Fibroblast of skin of scalp (primary cell): ENCODE results near the gene SLC43A1. TPM values are rescaled to one million over a fixed set of nuclear protein-coding genes. Genes with fewer than 3 reads are reported as not detected.
"Not testable (repeated sequence)": the region's sequence is repeated elsewhere in the genome, so short reads cannot be mapped to it uniquely, and the experiment has no call there.

Experiments
- DNase-seq: peaks from one replicate; pipeline ENCODE4 v3.0.0-alpha.2; 2013
- polyA plus RNA-seq, 2 experiments: library from polyadenylated mRNA; unstranded; fragments of 120-200 nt; gene quantifications; one replicate each; pipeline ENCODE4 v1.2.1, GENCODE V29; 2013; ENCODE audit not compliant: insufficient read length in 2 of 2

The SLC43A1 gene
- 10.4 TPM for polyA plus RNA-seq (2013, experiment 1 of 2; ENCODE audit: insufficient read length)
- polyA plus RNA-seq (2013, experiment 2 of 2; ENCODE audit: insufficient read length), result 10.1 TPM

DNA sequence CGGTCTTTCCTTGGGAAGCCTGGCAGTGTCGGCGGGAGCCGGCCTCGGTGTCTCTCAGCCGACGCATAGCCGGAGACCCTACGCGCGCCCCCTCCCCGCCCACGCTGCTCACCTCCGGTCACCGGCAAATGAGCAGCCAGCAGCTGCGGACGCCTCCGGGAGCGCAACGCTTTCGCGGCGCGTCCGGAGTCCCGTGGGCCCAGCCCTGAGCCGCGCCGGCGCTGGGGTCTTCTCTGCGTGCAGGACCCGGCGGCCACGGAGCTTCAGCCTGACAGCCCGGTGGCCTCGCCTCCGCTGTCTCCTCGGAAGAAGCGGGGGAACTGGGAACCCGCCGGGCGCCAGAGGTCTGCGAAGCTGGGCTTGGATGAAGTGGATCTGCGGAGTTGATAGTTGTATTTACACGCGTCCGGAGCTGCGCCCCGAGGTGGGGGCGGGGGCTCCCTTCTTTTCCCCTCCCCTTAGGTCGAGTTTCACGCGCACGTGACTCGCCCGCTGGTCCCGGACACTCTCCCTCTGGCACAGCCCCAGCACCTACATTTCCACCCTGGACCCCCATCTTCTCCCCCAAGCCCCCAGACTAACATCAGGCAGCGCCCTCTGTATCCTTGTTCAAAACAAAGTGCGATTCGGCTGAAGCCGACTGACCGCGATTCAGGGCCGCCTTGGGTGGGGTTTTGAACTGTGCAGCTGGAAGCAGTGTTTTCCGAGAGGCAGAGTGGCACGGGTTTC is at the start of gene SLC43A1:
Gene SLC43A1, minus strand, starts transcription at position 371 of the 729 bp plus-strand sequence. CDS start 1,591 bp downstream, outside the sequence.
- DNase-seq, result peak; percentile 53

DNA sequence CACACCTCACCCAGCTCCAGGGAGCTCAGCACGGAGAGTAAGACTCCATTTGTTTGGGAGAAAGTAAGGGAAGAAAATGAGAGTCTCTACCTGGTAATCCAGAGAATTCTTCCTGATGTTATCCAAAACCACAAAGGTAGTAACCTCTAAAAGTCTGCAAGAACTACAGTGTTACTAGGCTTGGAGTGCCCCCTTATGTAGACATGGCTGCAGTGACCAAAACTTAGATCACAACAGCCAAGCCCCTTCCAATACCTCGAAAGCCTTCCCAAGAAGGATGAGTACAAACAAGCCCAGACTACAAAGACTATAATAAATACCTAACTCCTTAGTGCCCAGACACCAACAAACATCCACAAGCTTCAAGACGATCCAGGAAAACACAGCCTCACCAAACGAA is 47.1 kb upstream of the SLC43A1 start:
- no peak for DNase-seq

- DNase-seq, result no peak
These were observed 44.6 kb upstream of the SLC43A1 start for GRCh38 chr11:57560146-57560545.

- DNase-seq, result no peak
These were observed 40.5 kb upstream of the SLC43A1 start for GRCh38 chr11:57556041-57556440.

- no peak for DNase-seq
These were observed 39.9 kb upstream of the SLC43A1 start for GRCh38 chr11:57555393-57555792.

GRCh38 chr11:57552479-57552878 is 37.0 kb upstream of the SLC43A1 start:
- no peak for DNase-seq

DNA sequence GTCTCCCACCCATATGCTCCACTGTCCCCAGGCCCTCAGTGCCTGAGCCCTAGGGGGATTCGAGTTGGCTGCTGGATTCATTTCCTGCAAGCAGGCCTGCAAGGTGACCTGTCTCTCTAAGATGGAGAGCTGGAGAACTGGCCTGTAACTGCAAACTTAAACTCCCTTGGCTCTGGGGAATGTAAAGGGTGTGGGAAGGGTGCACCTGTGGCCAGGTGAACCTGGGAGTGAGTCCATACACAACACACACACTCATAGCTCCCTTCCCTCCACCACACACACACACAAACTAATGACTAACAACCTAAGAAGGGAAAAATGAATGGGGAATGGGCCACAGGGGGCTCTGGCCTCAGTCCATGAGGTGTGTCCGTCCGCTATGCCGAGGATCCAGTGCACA is 36.4 kb upstream of the SLC43A1 start:
- no peak for DNase-seq

- DNase-seq, result no peak
These were observed 34.5 kb upstream of the SLC43A1 start for GRCh38 chr11:57549983-57550382.

DNA sequence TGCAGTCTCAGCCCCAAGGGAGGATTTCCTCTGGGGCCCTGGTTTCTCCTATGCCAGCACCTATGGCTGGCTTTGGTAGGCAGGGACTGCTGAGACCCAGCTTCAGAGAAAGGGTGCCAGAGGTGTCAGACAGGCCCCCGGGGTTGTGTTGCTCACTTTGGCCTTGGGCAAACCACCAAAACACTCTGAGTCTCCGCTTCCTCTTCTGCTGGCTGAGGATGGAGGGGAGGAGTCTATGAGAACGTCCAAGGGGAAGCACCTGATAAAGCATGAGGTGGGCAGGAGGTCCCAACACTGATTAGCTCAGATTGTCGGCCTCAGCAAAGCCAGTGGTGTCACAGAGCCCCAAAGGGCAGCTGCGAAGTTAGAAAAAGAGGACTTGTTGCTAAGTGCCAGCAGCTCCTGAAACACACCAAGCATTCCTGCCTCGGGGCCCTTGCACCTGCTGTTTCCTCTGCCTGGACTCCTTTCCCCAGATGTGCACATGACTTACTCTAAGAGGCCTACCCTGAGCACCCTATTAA is 32.4 kb upstream of the SLC43A1 start:
- DNase-seq, result no peak

DNA sequence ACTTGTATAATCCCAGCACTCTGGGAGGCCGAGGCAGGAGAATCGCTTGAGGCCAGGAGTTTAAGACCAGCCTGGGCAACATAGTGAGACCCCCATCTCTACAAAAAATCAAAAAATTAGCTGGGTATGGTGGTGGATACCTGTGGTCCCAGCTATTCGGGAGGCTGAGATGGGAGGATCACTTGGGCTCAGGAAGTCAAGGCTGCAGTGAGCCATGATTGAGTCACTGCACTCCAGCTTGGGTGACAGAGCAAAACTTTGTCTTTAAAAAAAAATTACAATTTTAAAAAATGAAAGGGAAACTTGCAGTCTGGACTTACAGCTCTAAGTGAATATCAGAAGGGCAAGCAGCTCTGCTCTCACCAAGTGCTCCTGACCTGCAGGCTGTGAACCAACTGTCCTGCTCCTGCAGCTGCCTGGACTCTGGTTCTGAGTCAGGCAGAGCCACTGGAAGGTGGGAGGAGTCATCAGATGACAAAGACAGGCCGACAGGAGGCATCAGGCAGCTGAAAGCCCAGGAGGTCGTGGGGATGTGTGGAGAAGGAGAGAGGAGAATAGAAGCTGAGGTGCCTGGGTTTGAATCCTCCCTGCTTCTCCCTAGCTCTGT is 31.5 kb upstream of the SLC43A1 start:
- DNase-seq, result peak; percentile 18

- DNase-seq, result no peak
These were observed 30.9 kb upstream of the SLC43A1 start for GRCh38 chr11:57546451-57546850.

DNA sequence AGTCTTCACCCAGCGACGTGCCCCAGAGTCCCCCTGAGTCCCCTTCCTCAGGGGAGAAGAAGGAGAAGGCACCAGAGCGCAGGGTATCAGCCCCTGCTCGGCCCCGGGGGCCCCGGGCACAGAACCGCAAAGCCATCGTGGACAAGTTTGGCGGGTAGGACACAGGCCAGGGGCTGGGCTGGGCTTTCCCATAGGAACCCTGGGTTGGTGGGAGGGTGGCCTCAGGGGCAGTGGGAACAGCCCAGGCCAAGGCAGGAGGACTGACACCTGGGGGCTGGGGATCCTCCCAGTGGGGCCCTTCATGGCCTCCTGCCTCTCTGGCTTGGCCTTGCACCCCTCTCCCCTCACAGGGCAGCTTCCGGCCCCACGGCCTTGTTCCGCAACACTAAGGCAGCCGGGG is 30.4 kb upstream of the SLC43A1 start:
- no peak for DNase-seq

DNA sequence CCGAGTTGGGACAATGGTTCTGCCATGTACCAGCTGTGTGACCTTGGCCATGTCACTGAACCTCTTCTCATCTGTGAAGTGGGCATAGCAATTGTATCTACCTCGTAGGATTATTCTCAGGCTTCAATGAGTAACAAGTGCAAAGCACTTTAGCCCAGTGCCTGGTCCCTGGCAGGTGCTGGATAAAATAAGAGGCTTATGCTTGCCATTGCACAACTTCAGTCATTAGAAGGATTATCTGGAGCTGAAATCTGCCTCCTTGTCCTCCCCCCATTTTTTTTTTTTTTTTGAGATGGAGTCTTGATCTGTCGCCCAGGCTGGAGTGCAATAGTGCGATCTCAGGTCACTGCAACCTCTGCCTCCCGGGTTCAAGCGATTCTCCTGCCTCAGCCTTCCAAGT is 29.1 kb upstream of the SLC43A1 start:
- DNase-seq, result no peak

GRCh38 chr11:57543593-57543992 is 28.1 kb upstream of the SLC43A1 start:
- no peak for DNase-seq

DNA sequence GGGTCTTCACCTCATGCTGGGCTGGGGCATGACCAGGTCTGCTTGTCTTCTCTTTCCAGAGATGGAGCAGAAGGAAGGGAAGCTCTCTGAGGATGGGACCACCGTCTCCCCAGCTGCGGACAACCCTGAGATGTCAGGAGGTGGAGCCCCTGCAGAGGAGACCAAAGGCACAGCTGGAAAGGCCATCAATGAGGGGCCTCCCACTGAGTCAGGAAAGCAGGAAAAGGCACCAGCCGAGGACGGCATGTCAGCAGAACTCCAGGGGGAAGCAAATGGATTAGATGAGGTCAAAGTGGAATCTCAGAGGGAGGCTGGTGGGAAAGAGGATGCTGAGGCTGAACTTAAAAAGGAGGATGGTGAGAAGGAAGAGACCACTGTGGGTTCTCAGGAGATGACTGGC is 27.1 kb upstream of the SLC43A1 start:
- DNase-seq, result no peak

DNA sequence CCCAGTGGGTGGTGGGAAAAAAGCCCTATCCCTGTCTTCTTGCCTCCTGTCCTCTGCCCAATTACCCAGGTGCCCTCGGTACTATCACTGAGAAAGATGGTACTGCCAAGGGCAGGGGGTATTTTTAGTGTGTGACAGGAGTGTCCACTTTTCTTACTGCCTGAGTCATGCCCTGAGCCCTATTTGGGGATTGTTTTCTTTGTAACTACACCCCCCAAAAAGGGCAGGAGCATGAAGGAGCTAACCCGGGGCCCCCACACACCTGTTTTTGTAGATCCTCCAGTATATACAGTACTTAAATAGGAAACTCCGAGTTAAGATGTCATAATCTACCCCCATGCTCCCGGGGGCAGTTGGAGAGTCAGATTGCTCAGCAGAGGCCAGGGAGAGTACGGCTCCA is 25.7 kb upstream of the SLC43A1 start:
- DNase-seq, result no peak

GRCh38 chr11:57539342-57539741 is 23.8 kb upstream of the SLC43A1 start:
- no peak for DNase-seq

- no peak for DNase-seq
These were observed 21.6 kb upstream of the SLC43A1 start, which contains the start of gene SMTNL1 for GRCh38 chr11:57536947-57537619. Gene SMTNL1 (plus strand): TSS chr11:57537595. CDS start chr11:57542643, 5,048 bp downstream.

DNA sequence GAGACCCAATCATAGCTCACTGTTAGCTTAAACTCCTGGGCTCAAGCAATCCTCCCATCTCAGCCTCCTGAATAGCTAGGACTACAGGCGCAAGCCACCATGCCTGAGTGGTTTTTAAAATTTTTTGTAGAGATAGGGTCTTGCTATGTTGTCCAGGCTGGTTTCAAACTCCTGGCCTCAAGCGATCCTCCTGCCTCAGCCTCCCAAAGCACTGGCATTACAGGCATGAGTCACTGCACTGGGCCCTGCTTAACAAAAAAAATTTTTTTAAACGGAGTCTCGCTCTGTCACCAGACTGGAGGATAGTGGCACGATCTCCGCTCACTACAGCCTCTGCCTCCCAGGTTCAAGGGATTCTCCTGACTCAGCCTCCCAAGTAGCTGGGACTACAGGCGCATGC is 18.9 kb upstream of the SLC43A1 start:
- not testable (repeated sequence) for DNase-seq

DNA sequence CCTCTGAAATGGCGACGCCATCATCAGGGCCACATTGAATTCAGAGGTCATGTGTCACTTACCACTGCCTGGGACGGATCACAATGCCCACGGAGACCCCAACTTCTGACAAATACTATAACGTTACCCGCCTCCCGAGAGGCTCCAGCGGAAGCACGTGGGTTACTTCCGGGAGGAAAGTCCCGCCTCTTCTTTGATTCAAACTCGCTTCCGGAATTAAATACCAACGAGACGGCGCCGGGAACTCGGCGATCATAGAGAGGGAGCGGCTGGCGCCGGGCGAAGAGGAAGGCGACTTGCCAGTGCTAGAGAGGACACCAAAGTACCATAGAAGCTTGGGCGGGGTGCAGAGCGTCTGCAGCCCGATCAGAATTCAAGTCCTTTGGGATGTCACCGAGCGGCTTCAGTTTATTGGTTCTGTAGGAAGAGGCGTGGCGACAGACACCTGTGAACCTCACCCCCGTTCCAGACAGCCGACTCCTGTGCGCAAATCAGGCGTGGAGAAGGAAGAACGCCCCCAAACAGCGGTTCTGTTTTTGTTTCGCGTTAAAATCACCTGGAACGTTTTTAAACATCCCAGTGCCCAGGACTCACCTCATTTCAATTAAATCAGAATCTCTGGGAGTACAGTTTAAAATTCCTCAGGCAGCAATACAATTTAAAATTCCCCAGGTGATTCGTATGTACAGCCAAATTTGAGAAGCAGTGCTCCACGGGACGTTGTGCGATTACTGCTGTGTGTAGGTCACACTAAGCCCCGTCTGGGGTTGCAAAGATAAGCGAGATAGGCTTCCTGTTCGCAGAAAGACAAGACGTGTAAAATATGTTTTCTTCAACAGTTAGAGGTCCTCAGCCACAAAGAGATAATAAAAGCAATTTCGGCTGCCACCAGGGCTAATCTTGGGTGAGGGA is 15.3 kb upstream of the SLC43A1 start, which contains the start of gene TIMM10:
Gene TIMM10, minus strand, starts transcription at position 159 of the 912 bp plus-strand sequence. CDS start 565 bp downstream, outside the sequence.
- DNase-seq, result peak; percentile 97

DNA sequence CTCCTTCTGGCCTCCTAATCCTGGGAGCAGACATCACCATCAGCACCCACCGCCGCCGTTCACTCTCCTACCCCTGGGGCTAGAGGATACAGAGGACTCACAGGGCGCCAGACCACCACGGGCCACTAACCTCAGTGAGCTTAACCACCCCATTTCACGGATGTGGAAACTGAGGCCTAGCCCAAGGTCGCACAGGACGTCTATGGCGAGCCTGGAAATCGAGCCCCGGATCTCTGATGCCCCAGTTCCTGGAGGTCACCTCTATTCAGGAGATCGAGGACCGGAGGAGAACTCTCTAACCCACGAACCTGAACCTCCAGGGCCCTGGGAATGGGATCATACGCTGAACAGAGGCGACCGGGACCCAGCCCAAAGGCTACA is 14.7 kb upstream of the SLC43A1 start:
- no peak for DNase-seq

- DNase-seq, result no peak
These were observed 13.5 kb upstream of the SLC43A1 start for GRCh38 chr11:57529012-57529411.
